ENCODE measurements around the gene C13orf46.

C13orf46 gene

GRCh38 chr13:114015111-114015968 lies 41.5 kb upstream of the C13orf46 start:
- no peak for DNase-seq (ENCODE audit: low spot score)
- no peak for TF ChIP-seq CTCF (IDR thresholded peaks at IDR 0.05; ENCODE audit: borderline replicate concordance, control extremely low read depth, extremely low read depth, insufficient read depth, missing control alignments)
- in situ Hi-C loops (cut with MboI; ENCODE audit: low sequenced_read_pairs, unreplicated experiment), result no loop called here

- no peak for DNase-seq (ENCODE audit: low spot score)
- in situ Hi-C loops (cut with MboI; ENCODE audit: low sequenced_read_pairs, unreplicated experiment), result no loop called here
- TF ChIP-seq CTCF (IDR thresholded peaks at IDR 0.05; ENCODE audit: borderline replicate concordance, control extremely low read depth, extremely low read depth, insufficient read depth, missing control alignments), result no peak
These were observed 40.2 kb upstream of the C13orf46 start for GRCh38 chr13:114013952-114014629.

- no peak for TF ChIP-seq CTCF (IDR thresholded peaks at IDR 0.05; ENCODE audit: borderline replicate concordance, control extremely low read depth, extremely low read depth, insufficient read depth, missing control alignments)
- no peak for DNase-seq (ENCODE audit: low spot score)
- in situ Hi-C loops (cut with MboI; ENCODE audit: low sequenced_read_pairs, unreplicated experiment), result no loop called here
These were observed 39.5 kb upstream of the C13orf46 start for GRCh38 chr13:114013336-114013735.

- no peak for DNase-seq (ENCODE audit: low spot score)
- TF ChIP-seq CTCF (IDR thresholded peaks at IDR 0.05; ENCODE audit: borderline replicate concordance, control extremely low read depth, extremely low read depth, insufficient read depth, missing control alignments), result no peak
- in situ Hi-C loops (cut with MboI; ENCODE audit: low sequenced_read_pairs, unreplicated experiment), result no loop called here
These were observed 39.0 kb upstream of the C13orf46 start for GRCh38 chr13:114012921-114013320.

GRCh38 chr13:114012141-114012540 lies 38.3 kb upstream of the C13orf46 start:
- in situ Hi-C loops (cut with MboI; ENCODE audit: low sequenced_read_pairs, unreplicated experiment), result no loop called here
- no peak for DNase-seq (ENCODE audit: low spot score)
- no peak for TF ChIP-seq CTCF (IDR thresholded peaks at IDR 0.05; ENCODE audit: borderline replicate concordance, control extremely low read depth, extremely low read depth, insufficient read depth, missing control alignments)

GRCh38 chr13:114011226-114011625 lies 37.4 kb upstream of the C13orf46 start:
- no peak for TF ChIP-seq CTCF (IDR thresholded peaks at IDR 0.05; ENCODE audit: borderline replicate concordance, control extremely low read depth, extremely low read depth, insufficient read depth, missing control alignments)
- no peak for DNase-seq (ENCODE audit: low spot score)
- in situ Hi-C loops (cut with MboI; ENCODE audit: low sequenced_read_pairs, unreplicated experiment), result no loop called here

Data from GM13976 (cell line).